Measurements from ENCODE around the gene KCNQ2.

Gene KCNQ2

GRCh38 chr20:63430891-63431290, 41.6 kb downstream of the KCNQ2 start:
- no peak overlapping the region for H3K4me3 ChIP-seq (replicated peaks; ENCODE audit: insufficient read depth, low read length)
- DNase-seq (ENCODE audit: low read depth in 1 of 2, low spot score in 1 of 2) = no peak
- no peak for TF ChIP-seq SPI1 (IDR thresholded peaks at IDR 0.05; ENCODE audit: borderline replicate concordance, low read depth)
- no peak for TF ChIP-seq POLR2AphosphoS5 (IDR thresholded peaks at IDR 0.05; ENCODE audit: low read depth)
- TF ChIP-seq, protein P1, sequence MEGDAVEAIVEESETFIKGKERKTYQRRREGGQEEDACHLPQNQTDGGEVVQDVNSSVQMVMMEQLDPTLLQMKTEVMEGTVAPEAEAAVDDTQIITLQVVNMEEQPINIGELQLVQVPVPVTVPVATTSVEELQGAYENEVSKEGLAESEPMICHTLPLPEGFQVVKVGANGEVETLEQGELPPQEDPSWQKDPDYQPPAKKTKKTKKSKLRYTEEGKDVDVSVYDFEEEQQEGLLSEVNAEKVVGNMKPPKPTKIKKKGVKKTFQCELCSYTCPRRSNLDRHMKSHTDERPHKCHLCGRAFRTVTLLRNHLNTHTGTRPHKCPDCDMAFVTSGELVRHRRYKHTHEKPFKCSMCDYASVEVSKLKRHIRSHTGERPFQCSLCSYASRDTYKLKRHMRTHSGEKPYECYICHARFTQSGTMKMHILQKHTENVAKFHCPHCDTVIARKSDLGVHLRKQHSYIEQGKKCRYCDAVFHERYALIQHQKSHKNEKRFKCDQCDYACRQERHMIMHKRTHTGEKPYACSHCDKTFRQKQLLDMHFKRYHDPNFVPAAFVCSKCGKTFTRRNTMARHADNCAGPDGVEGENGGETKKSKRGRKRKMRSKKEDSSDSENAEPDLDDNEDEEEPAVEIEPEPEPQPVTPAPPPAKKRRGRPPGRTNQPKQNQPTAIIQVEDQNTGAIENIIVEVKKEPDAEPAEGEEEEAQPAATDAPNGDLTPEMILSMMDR (IDR thresholded peaks at IDR 0.05; ENCODE audit: insufficient read depth, low read length) = no peak
- TF ChIP-seq, protein P2, sequence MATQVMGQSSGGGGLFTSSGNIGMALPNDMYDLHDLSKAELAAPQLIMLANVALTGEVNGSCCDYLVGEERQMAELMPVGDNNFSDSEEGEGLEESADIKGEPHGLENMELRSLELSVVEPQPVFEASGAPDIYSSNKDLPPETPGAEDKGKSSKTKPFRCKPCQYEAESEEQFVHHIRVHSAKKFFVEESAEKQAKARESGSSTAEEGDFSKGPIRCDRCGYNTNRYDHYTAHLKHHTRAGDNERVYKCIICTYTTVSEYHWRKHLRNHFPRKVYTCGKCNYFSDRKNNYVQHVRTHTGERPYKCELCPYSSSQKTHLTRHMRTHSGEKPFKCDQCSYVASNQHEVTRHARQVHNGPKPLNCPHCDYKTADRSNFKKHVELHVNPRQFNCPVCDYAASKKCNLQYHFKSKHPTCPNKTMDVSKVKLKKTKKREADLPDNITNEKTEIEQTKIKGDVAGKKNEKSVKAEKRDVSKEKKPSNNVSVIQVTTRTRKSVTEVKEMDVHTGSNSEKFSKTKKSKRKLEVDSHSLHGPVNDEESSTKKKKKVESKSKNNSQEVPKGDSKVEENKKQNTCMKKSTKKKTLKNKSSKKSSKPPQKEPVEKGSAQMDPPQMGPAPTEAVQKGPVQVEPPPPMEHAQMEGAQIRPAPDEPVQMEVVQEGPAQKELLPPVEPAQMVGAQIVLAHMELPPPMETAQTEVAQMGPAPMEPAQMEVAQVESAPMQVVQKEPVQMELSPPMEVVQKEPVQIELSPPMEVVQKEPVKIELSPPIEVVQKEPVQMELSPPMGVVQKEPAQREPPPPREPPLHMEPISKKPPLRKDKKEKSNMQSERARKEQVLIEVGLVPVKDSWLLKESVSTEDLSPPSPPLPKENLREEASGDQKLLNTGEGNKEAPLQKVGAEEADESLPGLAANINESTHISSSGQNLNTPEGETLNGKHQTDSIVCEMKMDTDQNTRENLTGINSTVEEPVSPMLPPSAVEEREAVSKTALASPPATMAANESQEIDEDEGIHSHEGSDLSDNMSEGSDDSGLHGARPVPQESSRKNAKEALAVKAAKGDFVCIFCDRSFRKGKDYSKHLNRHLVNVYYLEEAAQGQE (IDR thresholded peaks at IDR 0.05; ENCODE audit: insufficient replicate concordance, low read depth) = no peak
- no peak for TF ChIP-seq GABPA (IDR thresholded peaks at IDR 0.05; ENCODE audit: low read depth)
- H3K27ac ChIP-seq (replicated peaks) = no peak overlapping the region
- peaks cover 5% of the 10 kb centered on the region for H3K27me3 ChIP-seq (ENCODE audit: insufficient read depth, poor library complexity, severe bottlenecking)

GRCh38 chr20:63429992-63430391, 42.5 kb downstream of the KCNQ2 start:
- H3K27ac ChIP-seq (replicated peaks) = no peak overlapping the region
- TF ChIP-seq SPI1 (IDR thresholded peaks at IDR 0.05; ENCODE audit: borderline replicate concordance, low read depth) = no peak
- TF ChIP-seq, protein P2 (IDR thresholded peaks at IDR 0.05; ENCODE audit: insufficient replicate concordance, low read depth) = no peak
- TF ChIP-seq, protein P1 (IDR thresholded peaks at IDR 0.05; ENCODE audit: insufficient read depth, low read length) = no peak
- TF ChIP-seq POLR2AphosphoS5 (IDR thresholded peaks at IDR 0.05; ENCODE audit: low read depth) = no peak
- TF ChIP-seq GABPA (IDR thresholded peaks at IDR 0.05; ENCODE audit: low read depth) = no peak

DNA sequence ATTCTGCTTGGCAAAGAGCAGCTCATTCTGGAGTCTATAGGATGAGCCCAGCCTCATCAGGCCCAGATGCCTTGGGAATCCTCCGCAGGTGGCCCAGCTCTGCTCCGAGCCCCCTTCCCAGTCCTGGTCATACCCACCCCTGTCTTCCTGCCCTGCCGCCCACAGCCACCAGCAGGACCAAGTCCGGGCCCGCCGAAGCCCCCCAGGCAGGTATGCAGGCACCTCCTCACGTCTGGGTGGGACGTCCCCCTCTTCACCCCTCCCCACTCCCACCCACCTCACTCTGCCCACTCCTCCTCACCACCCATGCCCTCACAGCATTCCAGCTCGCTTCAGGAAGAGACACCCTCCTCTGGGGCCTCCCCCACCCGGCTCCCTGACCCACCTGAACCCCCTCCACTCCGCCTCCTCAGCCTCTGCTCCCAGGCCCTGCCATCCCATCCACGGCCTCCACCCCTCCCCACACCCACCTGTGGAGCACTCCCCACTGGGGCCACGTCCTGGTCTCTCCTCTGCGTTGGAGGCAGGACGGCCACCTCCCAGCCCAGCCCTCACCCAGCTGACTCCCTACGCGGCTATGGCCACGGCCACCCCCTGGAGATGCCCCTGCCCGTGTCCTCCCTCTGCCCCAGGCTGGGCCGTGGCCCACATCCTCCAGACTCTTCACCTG, 43.4 kb downstream of the KCNQ2 start:
- H3K27ac ChIP-seq (replicated peaks) = no peak overlapping the region
- no peak for DNase-seq (ENCODE audit: low read depth in 1 of 2, low spot score in 1 of 2)
- H3K27me3 ChIP-seq (ENCODE audit: insufficient read depth, poor library complexity, severe bottlenecking) = peaks cover 3% of the 10 kb centered on the region
- TF ChIP-seq, protein P1 (IDR thresholded peaks at IDR 0.05; ENCODE audit: insufficient read depth, low read length) = no peak
- H3K4me3 ChIP-seq (replicated peaks; ENCODE audit: insufficient read depth, low read length) = no peak overlapping the region

More at GRCh38 chr20:63429992-63430391, 42.5 kb downstream of the KCNQ2 start:
- DNase-seq (ENCODE audit: low read depth in 1 of 2, low spot score in 1 of 2) = no peak
- Histone ChIP-seq H3K4me3 (replicated peaks; ENCODE audit: insufficient read depth, low read length) (no peak overlapping the region), H3K27me3 (ENCODE audit: insufficient read depth, poor library complexity, severe bottlenecking) (peaks cover 5% of the 10 kb centered on the region)

All from HL-60 (cell line).